ENCODE results near the gene LCN10.
"Not testable (repeated sequence)": the region's sequence is repeated elsewhere in the genome, so short reads cannot be mapped to it uniquely, and the experiment has no call there.

DNA sequence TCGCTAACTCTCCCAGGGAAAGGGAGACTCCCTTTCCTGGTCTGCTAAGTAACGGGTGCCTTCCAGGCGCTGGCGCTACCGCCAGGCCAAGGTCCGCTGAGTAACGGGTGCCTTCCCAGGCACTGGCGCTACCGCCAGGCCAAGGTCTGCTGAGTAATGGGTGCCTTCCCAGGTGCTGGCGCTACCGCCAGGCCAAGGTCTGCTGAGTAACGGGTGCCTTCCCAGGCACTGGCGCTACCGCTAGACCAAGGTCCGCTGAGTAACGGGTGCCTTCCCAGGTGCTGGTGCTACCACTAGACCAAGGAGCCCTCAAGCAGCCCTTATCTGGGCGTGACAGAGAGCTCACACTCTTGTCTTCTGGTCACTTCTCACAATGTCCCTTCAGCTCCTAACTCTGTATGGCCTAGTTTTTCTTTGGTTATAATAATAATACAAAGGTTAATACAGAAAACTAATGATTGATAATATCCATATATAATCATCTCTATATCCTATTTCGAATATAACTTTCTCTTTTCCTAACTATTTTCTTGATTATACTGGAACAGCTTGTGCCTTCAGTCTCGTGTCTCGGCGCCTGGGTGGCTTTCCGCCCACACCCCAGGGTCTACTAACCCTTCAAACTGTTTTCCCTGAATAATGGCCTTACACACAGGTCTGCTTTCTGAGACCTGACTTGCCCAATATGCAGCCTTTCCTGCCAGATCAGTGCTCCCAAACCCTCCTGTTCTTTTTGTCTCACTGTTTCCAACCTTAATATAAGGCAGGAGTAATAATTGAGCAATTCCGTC lies 43.0 kb upstream of the LCN10 start:
- not testable (repeated sequence) for TF ChIP-seq CTCF, POLR2A (IDR thresholded peaks at IDR 0.05)

Data from lower leg skin (tissue), 3 donors.